CD14-positive monocyte (primary cell): ENCODE measurements around the gene FXYD3. TPM values are rescaled to one million over a fixed set of nuclear protein-coding genes. Genes with fewer than 3 reads are reported as not detected.
"Not testable (repeated sequence)": the region's sequence is repeated elsewhere in the genome, so short reads cannot be mapped to it uniquely, and the experiment has no call there.

Experiments
- DNase-seq, 3 donors: peaks; one replicate each; pipeline ENCODE4 v3.0.0-alpha.2; 2011 to 2022
- H2AFZ ChIP-seq: 2 replicates; pipeline ENCODE4 v1.6.0; 2012; ENCODE audit warnings: mild to moderate bottlenecking, low read depth, low read length, inconsistent platforms; ENCODE audit not compliant: insufficient read depth, poor library complexity, severe bottlenecking
- H3K27ac ChIP-seq, 2 donors: 1 replicate in 1 of 2; 2 replicates in 1 of 2; pipeline ENCODE4 v1.5.1; 2012 to 2013; ENCODE audit warnings: low read length in 2 of 2, control low read depth in 1 of 2, inconsistent platforms in 1 of 2, low read depth in 1 of 2, mild to moderate bottlenecking in 1 of 2
- H3K27me3 ChIP-seq, 2 donors: one replicate each; pipeline versions ENCODE4 v1.6.0 to v1.6.1; 2011 to 2013; ENCODE audit warnings: low read length in 2 of 2; ENCODE audit not compliant: control insufficient read depth in 2 of 2, insufficient read depth in 2 of 2
- H3K36me3 ChIP-seq, 2 donors: replicated peaks in 1 of 2; 1 replicate in 1 of 2; 2 replicates in 1 of 2; pipeline versions ENCODE4 v1.5.1 to v1.6.1; 2012 to 2013; ENCODE audit warnings: low read length in 2 of 2, control low read depth in 1 of 2, inconsistent platforms in 1 of 2, mild to moderate bottlenecking in 1 of 2; ENCODE audit not compliant: insufficient read depth in 2 of 2, control insufficient read depth in 1 of 2
- H3K4me1 ChIP-seq, 2 donors: 1 replicate in 1 of 2; 2 replicates in 1 of 2; pipeline versions ENCODE4 v1.5.1 to v1.6.1; 2012 to 2013; ENCODE audit warnings: low read length in 2 of 2, control low read depth in 1 of 2, inconsistent platforms in 1 of 2, mild to moderate bottlenecking in 1 of 2, moderate library complexity in 1 of 2; ENCODE audit not compliant: insufficient read depth in 2 of 2, control insufficient read depth in 1 of 2
- H3K4me2 ChIP-seq: replicated peaks from 2 replicates; pipeline ENCODE3; 2012; ENCODE audit warnings: low read length, moderate library complexity, mild to moderate bottlenecking; ENCODE audit not compliant: poor library complexity, severe bottlenecking; ENCODE audit errors: extremely low read depth
- H3K4me3 ChIP-seq, 3 experiments: fragments of 200-600 bp in 1 of 3; sonication (generic) in 1 of 3; replicated peaks in 1 of 3; 1 replicate in 2 of 3; 2 replicates in 1 of 3; pipeline ENCODE4 v1.5.1; 2011 to 2013; ENCODE audit warnings: low read length in 3 of 3, mild to moderate bottlenecking in 3 of 3, control low read depth in 2 of 3, low read depth in 2 of 3, inconsistent platforms in 1 of 3, moderate library complexity in 1 of 3
- H3K79me2 ChIP-seq: 2 replicates; pipeline ENCODE4 v1.6.0; 2012; ENCODE audit warnings: mild to moderate bottlenecking, control low read depth, inconsistent platforms, low read length, moderate library complexity; ENCODE audit not compliant: insufficient read depth
- H3K9ac ChIP-seq: 2 replicates; pipeline ENCODE4 v1.6.0; 2017; ENCODE audit warnings: low read length, mild to moderate bottlenecking; ENCODE audit not compliant: insufficient read depth, poor library complexity, severe bottlenecking
- H3K9me3 ChIP-seq, 2 donors: replicated peaks in 1 of 2; 1 replicate in 1 of 2; 2 replicates in 1 of 2; pipeline versions ENCODE4 v1.5.1 to v1.6.1; 2012 to 2013; ENCODE audit warnings: low read length in 2 of 2, control low read depth in 1 of 2; ENCODE audit not compliant: control insufficient read depth in 1 of 2, insufficient read depth in 1 of 2
- H4K20me1 ChIP-seq: 2 replicates; pipeline ENCODE4 v1.6.0; 2012; ENCODE audit warnings: mild to moderate bottlenecking, low read length, control low read depth, moderate library complexity; ENCODE audit not compliant: insufficient read depth
- H3K27ac Mint-ChIP-seq, 7 donors: one replicate each; pipeline ENCODE4 v1.8.0; 2020; ENCODE audit warnings: mild to moderate bottlenecking in 7 of 7, mixed read lengths in 7 of 7, moderate library complexity in 6 of 7, inconsistent platforms in 2 of 7
- H3K27me3 Mint-ChIP-seq, 3 donors: one replicate each; pipeline ENCODE4 v1.8.0; 2021 to 2022; ENCODE audit warnings: low read depth in 3 of 3, mild to moderate bottlenecking in 3 of 3, mixed read lengths in 3 of 3, moderate library complexity in 3 of 3, inconsistent platforms in 1 of 3
- H3K36me3 Mint-ChIP-seq, 2 donors: one replicate each; pipeline ENCODE4 v1.8.0; 2020; ENCODE audit warnings: mixed read lengths in 2 of 2, inconsistent platforms in 1 of 2, mild to moderate bottlenecking in 1 of 2
- H3K4me1 Mint-ChIP-seq: one replicate; pipeline ENCODE4 v1.8.0; 2020; ENCODE audit warnings: mild to moderate bottlenecking, mixed read lengths
- H3K4me3 Mint-ChIP-seq, 2 donors: one replicate each; pipeline ENCODE4 v1.8.0; 2020; ENCODE audit warnings: mild to moderate bottlenecking in 2 of 2, mixed read lengths in 2 of 2, moderate library complexity in 1 of 2
- H3K9me3 Mint-ChIP-seq, 7 donors: one replicate each; pipeline ENCODE4 v1.8.0; 2020 to 2022; ENCODE audit warnings: mixed read lengths in 7 of 7, mild to moderate bottlenecking in 6 of 7, moderate library complexity in 6 of 7, inconsistent platforms in 2 of 7
- WGBS: methylation state at CpG from one replicate; pipeline ENCODE4 v1.1.5; 2013; ENCODE audit warnings: missing lambda C conversion rate; ENCODE audit not compliant: insufficient coverage; 5-methylcytosine and 5-hydroxymethylcytosine counted together
- intact Hi-C, 2 donors: fragments of 100-400 bp; cut with micrococcal nuclease; formaldehyde crosslinking; loops; one replicate each; pipeline versions ENCODE4 v1.15.0 to v1.15.1; 2023
- polyA plus RNA-seq, 3 donors: library from polyadenylated mRNA; depleted of rRNA in 1 of 3; unstranded in 2 of 3; stranded (reverse) in 1 of 3; fragments of 300-500 nt in 2 of 3; fragments of >200 nt in 1 of 3; fragmentation: Illumina TruSeq in 2 of 3; gene quantifications; 1 replicate in 2 of 3; 2 replicates in 1 of 3; pipeline ENCODE4 v1.2.3, GENCODE V29; 2012 to 2021
- TF ChIP-seq, protein P1 (sequence below): fragments of 200-600 bp; IDR thresholded peaks from one replicate; pipeline ENCODE4 v1.8.0; 2022; ENCODE audit warnings: antibody characterized with exemption, mild to moderate bottlenecking

FXYD3 gene
- polyA plus RNA-seq, 3 donors: not detected

DNA sequence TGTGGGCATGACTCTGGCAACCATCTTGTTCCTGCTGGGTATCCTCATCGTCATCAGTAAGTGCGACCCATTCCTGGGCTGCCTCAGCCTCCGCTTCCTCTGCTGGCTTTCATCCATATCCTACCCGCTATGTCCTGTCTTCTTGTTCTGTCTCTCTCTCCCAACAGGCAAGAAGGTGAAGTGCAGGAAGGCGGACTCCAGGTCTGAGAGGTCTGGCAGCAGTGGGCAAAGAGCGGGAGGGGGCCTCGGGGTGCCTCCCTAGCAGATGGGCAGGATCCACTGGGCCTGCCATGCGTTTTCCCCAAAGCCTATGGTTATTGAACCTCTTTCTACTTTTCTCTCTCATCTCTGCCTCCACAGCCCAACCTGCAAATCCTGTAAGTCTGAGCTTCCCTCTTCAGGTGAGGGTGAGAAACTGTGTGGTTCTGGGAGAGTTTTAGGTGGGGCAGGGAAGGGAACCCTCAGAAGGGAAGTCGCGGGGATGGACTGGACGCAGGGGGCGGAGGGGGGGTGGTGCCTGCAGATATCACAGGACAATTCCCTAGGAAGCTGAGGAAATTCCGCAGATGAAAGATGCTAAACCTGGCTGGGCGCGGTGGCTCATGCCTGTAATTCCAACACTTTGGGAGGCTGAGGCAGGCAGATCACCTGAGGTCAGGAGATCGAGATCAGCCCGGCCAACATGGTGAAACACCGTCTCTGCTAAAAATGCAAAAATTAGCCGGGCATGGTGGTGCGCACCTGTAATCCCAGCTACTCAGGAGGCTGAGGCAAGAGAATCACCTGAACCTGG, 35.8 kb downstream of the FXYD3 start:
- peaks cover 31% of the 10 kb centered on the region for H3K79me2 ChIP-seq
- Mint-ChIP-seq H3K36me3 (peaks cover 8 to 20% of the 10 kb centered on the region in 2 donors), H3K27ac (peak overlapping the region in 1 of 7 donors; percentile 37), H3K4me1 (peaks cover 59% of the 10 kb centered on the region), H3K4me3 (no peak overlapping the region), H3K27me3 (peaks cover 5 to 13% (median 5%) of the 10 kb centered on the region in 3 donors), H3K9me3 (peaks cover 0 to 2% (median 0%) of the 10 kb centered on the region in 7 donors)
- 91% methylated on average over 12 of the region's 20 CpGs for WGBS
- no peaks in the 10 kb centered on the region for H3K9me3 ChIP-seq
- peaks cover 0 to 2% of the 10 kb centered on the region in 2 donors for H3K36me3 ChIP-seq
- DNase-seq: no peak
- intact Hi-C loops: no loop called here
- H3K4me1 ChIP-seq: peaks cover 49 to 66% of the 10 kb centered on the region in 2 donors
- H3K4me3 ChIP-seq: no peak overlapping the region
- TF ChIP-seq, protein P1, sequence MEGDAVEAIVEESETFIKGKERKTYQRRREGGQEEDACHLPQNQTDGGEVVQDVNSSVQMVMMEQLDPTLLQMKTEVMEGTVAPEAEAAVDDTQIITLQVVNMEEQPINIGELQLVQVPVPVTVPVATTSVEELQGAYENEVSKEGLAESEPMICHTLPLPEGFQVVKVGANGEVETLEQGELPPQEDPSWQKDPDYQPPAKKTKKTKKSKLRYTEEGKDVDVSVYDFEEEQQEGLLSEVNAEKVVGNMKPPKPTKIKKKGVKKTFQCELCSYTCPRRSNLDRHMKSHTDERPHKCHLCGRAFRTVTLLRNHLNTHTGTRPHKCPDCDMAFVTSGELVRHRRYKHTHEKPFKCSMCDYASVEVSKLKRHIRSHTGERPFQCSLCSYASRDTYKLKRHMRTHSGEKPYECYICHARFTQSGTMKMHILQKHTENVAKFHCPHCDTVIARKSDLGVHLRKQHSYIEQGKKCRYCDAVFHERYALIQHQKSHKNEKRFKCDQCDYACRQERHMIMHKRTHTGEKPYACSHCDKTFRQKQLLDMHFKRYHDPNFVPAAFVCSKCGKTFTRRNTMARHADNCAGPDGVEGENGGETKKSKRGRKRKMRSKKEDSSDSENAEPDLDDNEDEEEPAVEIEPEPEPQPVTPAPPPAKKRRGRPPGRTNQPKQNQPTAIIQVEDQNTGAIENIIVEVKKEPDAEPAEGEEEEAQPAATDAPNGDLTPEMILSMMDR: no peak
- no peaks in the 10 kb centered on the region for H3K27me3 ChIP-seq
- peaks cover 14% of the 10 kb centered on the region for H4K20me1 ChIP-seq
- H2AFZ ChIP-seq: no peak overlapping the region
- no peak overlapping the region for H3K27ac ChIP-seq
- no peak overlapping the region for H3K4me2 ChIP-seq
- no peak overlapping the region for H3K9ac ChIP-seq

DNA sequence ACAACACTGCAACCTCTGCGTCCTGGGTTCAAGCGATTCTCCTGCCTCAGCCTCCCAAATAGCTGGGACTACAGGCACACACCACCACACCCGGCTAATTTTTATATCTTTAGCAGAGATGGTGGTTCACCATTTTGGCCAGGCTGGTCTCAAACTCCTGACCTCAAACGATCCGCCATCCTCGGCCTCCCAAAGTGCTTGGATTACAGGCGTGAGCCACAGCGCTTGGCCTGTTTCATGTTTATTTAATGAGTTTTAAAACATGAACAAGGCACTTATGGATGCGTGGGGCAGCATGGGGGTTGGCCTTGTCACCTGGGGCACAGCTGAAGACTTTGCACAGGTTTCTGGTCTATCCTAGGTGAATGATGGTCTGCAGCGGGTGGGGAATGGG, 37.5 kb downstream of the FXYD3 start:
- H3K27me3 ChIP-seq, H3K27ac ChIP-seq, DNase-seq, H3K9ac ChIP-seq, H3K9me3 ChIP-seq, intact Hi-C loops, H3K9me3 Mint-ChIP-seq: not testable (repeated sequence)
- Mint-ChIP-seq H3K27ac (peak overlapping the region in 1 of 7 donors; percentile 97), H3K4me3 (peak overlapping the region; percentile 99 to 100), H3K27me3 (peaks cover 5 to 14% (median 5%) of the 10 kb centered on the region in 3 donors), H3K36me3 (peaks cover 24 to 32% of the 10 kb centered on the region in 2 donors), H3K4me1 (peaks cover 50% of the 10 kb centered on the region)
- peaks cover 39 to 57% of the 10 kb centered on the region in 2 donors for H3K4me1 ChIP-seq
- 84% methylated on average over 9 of the region's 10 CpGs for WGBS
- peak overlapping the region; percentile 96 for H3K4me2 ChIP-seq
- H3K36me3 ChIP-seq: peaks cover 13 to 18% of the 10 kb centered on the region in 2 donors
- peaks cover 47% of the 10 kb centered on the region for H3K79me2 ChIP-seq
- peaks cover 31% of the 10 kb centered on the region for H4K20me1 ChIP-seq
- H2AFZ ChIP-seq: peak overlapping the region; percentile 91
- H3K4me3 ChIP-seq: peak overlapping the region in 1 of 3 experiments; percentile 89
